Stimulated activated effector memory CD8-positive, alpha-beta T cell treated with anti-CD3 and anti-CD28 coated beads, Interleukin-12 subunit alpha, Interleukin-12 subunit beta, amount 100 ng/mL, for 72 hours (primary cell): ENCODE measurements around the gene FHIT.

Experiments used
- ATAC-seq: fragments of 150-1000 bp; cut with Tn5 transposase; 2 replicates; pipeline ENCODE4 v1.10.0; 2021
- DNase-seq, 2 donors: peaks; one replicate each; pipeline ENCODE4 v3.0.0; 2021 to 2022; ENCODE audit warnings: low spot score in 2 of 2
- H3K27ac Mint-ChIP-seq: one replicate; pipeline ENCODE4 v1.8.0; 2022; ENCODE audit warnings: mild to moderate bottlenecking, mixed read lengths
- H3K36me3 Mint-ChIP-seq: one replicate; pipeline ENCODE4 v1.8.0; 2022; ENCODE audit warnings: mild to moderate bottlenecking, mixed read lengths
- H3K4me1 Mint-ChIP-seq: one replicate; pipeline ENCODE4 v1.8.0; 2022; ENCODE audit warnings: mixed read lengths
- H3K4me3 Mint-ChIP-seq: one replicate; pipeline ENCODE4 v1.8.0; 2022; ENCODE audit warnings: mild to moderate bottlenecking, mixed read lengths
- H3K9me3 Mint-ChIP-seq: one replicate; pipeline ENCODE4 v1.8.0; 2022; ENCODE audit warnings: mixed read lengths

Gene FHIT

GRCh38 chr3:60136601-60137000 lies 1114.7 kb downstream of the FHIT start:
- H3K4me1 Mint-ChIP-seq, result no peaks in the 10 kb centered on the region
- peaks cover 2% of the 10 kb centered on the region for H3K9me3 Mint-ChIP-seq
- H3K4me3 Mint-ChIP-seq, result no peak overlapping the region
- no peak for ATAC-seq
- no peaks in the 10 kb centered on the region for H3K36me3 Mint-ChIP-seq
- H3K27ac Mint-ChIP-seq, result no peak overlapping the region
- DNase-seq, result no peak

GRCh38 chr3:60135474-60135873 lies 1115.8 kb downstream of the FHIT start:
- no peak for ATAC-seq
- Mint-ChIP-seq H3K9me3 (peaks cover 2% of the 10 kb centered on the region), H3K4me3 (no peak overlapping the region), H3K27ac (no peak overlapping the region), H3K4me1 (no peaks in the 10 kb centered on the region), H3K36me3 (no peaks in the 10 kb centered on the region)
- no peak for DNase-seq

- Mint-ChIP-seq H3K4me3 (no peak overlapping the region), H3K4me1 (no peaks in the 10 kb centered on the region), H3K36me3 (no peaks in the 10 kb centered on the region), H3K27ac (no peak overlapping the region), H3K9me3 (peaks cover 2% of the 10 kb centered on the region)
- peak; percentile 50 for ATAC-seq
- no peak for DNase-seq
Observed at GRCh38 chr3:60133269-60134162, 1117.7 kb downstream of the FHIT start.

GRCh38 chr3:60131618-60132017 lies 1119.6 kb downstream of the FHIT start:
- H3K4me3 Mint-ChIP-seq, result no peak overlapping the region
- no peak overlapping the region for H3K27ac Mint-ChIP-seq
- no peaks in the 10 kb centered on the region for H3K4me1 Mint-ChIP-seq

GRCh38 chr3:60126511-60127304 lies 1124.5 kb downstream of the FHIT start:
- Mint-ChIP-seq H3K4me1 (no peaks in the 10 kb centered on the region), H3K36me3 (no peaks in the 10 kb centered on the region), H3K27ac (no peak overlapping the region), H3K9me3 (no peaks in the 10 kb centered on the region), H3K4me3 (no peak overlapping the region)
- DNase-seq (no peak), ATAC-seq (no peak)

More at GRCh38 chr3:60131618-60132017, 1119.6 kb downstream of the FHIT start:
- DNase-seq (no peak), ATAC-seq (no peak)
- H3K36me3 Mint-ChIP-seq, result no peaks in the 10 kb centered on the region
- H3K9me3 Mint-ChIP-seq, result peaks cover 2% of the 10 kb centered on the region

- no peak overlapping the region for H3K4me3 Mint-ChIP-seq
- no peaks in the 10 kb centered on the region for H3K4me1 Mint-ChIP-seq
- ATAC-seq, result no peak
- no peaks in the 10 kb centered on the region for H3K36me3 Mint-ChIP-seq
- no peaks in the 10 kb centered on the region for H3K9me3 Mint-ChIP-seq
- no peak for DNase-seq
- no peak overlapping the region for H3K27ac Mint-ChIP-seq
Observed at GRCh38 chr3:60125686-60126085, 1125.6 kb downstream of the FHIT start.

GRCh38 chr3:60120245-60120644 lies 1131.0 kb downstream of the FHIT start:
- DNase-seq, result no peak
- no peak overlapping the region for H3K4me3 Mint-ChIP-seq
- H3K36me3 Mint-ChIP-seq, result no peaks in the 10 kb centered on the region
- H3K4me1 Mint-ChIP-seq, result no peaks in the 10 kb centered on the region
- no peak for ATAC-seq
- no peak overlapping the region for H3K27ac Mint-ChIP-seq
- no peaks in the 10 kb centered on the region for H3K9me3 Mint-ChIP-seq

- H3K4me3 Mint-ChIP-seq, result no peak overlapping the region
- H3K4me1 Mint-ChIP-seq, result no peaks in the 10 kb centered on the region
- no peak overlapping the region for H3K27ac Mint-ChIP-seq
- H3K9me3 Mint-ChIP-seq, result no peaks in the 10 kb centered on the region
- H3K36me3 Mint-ChIP-seq, result no peaks in the 10 kb centered on the region
- ATAC-seq, result no peak
- DNase-seq, result no peak
Observed at GRCh38 chr3:60114191-60114590, 1137.1 kb downstream of the FHIT start.

GRCh38 chr3:60107275-60107674 lies 1144.0 kb downstream of the FHIT start:
- no peak for ATAC-seq
- Mint-ChIP-seq H3K4me1 (no peaks in the 10 kb centered on the region), H3K27ac (no peak overlapping the region)

GRCh38 chr3:60102154-60102553 lies 1149.1 kb downstream of the FHIT start:
- Mint-ChIP-seq H3K36me3 (no peaks in the 10 kb centered on the region), H3K9me3 (no peaks in the 10 kb centered on the region), H3K4me1 (no peaks in the 10 kb centered on the region), H3K4me3 (no peak overlapping the region), H3K27ac (no peak overlapping the region)
- ATAC-seq (no peak), DNase-seq (no peak)

More at GRCh38 chr3:60107275-60107674, 1144.0 kb downstream of the FHIT start:
- Mint-ChIP-seq H3K9me3 (no peaks in the 10 kb centered on the region), H3K36me3 (no peaks in the 10 kb centered on the region), H3K4me3 (no peak overlapping the region)
- no peak for DNase-seq

- ATAC-seq, result no peak
- no peaks in the 10 kb centered on the region for H3K36me3 Mint-ChIP-seq
- H3K27ac Mint-ChIP-seq, result no peak overlapping the region
- H3K4me1 Mint-ChIP-seq, result no peaks in the 10 kb centered on the region
- H3K4me3 Mint-ChIP-seq, result no peak overlapping the region
- no peaks in the 10 kb centered on the region for H3K9me3 Mint-ChIP-seq
- no peak for DNase-seq
Observed at GRCh38 chr3:60101621-60102020, 1149.6 kb downstream of the FHIT start.

- Mint-ChIP-seq H3K9me3 (peaks cover 3% of the 10 kb centered on the region), H3K4me1 (no peaks in the 10 kb centered on the region), H3K36me3 (no peaks in the 10 kb centered on the region), H3K4me3 (no peak overlapping the region), H3K27ac (no peak overlapping the region)
- no peak for ATAC-seq
- DNase-seq, result no peak
Observed at GRCh38 chr3:60096403-60096802, 1154.8 kb downstream of the FHIT start.

- ATAC-seq (no peak), DNase-seq (no peak)
- no peak overlapping the region for H3K27ac Mint-ChIP-seq
- H3K4me1 Mint-ChIP-seq, result no peaks in the 10 kb centered on the region
- no peak overlapping the region for H3K4me3 Mint-ChIP-seq
- peaks cover 3% of the 10 kb centered on the region for H3K9me3 Mint-ChIP-seq
- H3K36me3 Mint-ChIP-seq, result no peaks in the 10 kb centered on the region
Observed at GRCh38 chr3:60095930-60096329, 1155.3 kb downstream of the FHIT start.

GRCh38 chr3:60095516-60095915 lies 1155.7 kb downstream of the FHIT start:
- DNase-seq (no peak), ATAC-seq (no peak)
- no peaks in the 10 kb centered on the region for H3K4me1 Mint-ChIP-seq
- no peaks in the 10 kb centered on the region for H3K36me3 Mint-ChIP-seq
- H3K4me3 Mint-ChIP-seq, result no peak overlapping the region
- H3K9me3 Mint-ChIP-seq, result peaks cover 3% of the 10 kb centered on the region
- H3K27ac Mint-ChIP-seq, result no peak overlapping the region

- no peaks in the 10 kb centered on the region for H3K36me3 Mint-ChIP-seq
- no peak for DNase-seq
- no peaks in the 10 kb centered on the region for H3K4me1 Mint-ChIP-seq
- H3K27ac Mint-ChIP-seq, result no peak overlapping the region
- no peak for ATAC-seq
- peaks cover 3% of the 10 kb centered on the region for H3K9me3 Mint-ChIP-seq
- H3K4me3 Mint-ChIP-seq, result no peak overlapping the region
Observed at GRCh38 chr3:60094392-60094947, 1156.8 kb downstream of the FHIT start.
